Left hindlimb (tissue), 1 donor: ENCODE measurements around the gene CA11.
"Not testable (repeated sequence)": the region's sequence is repeated elsewhere in the genome, so short reads cannot be mapped to it uniquely, and the experiment has no call there.

ENCODE experiments used
- DNase-seq: peaks from one replicate; pipeline ENCODE4 v3.0.0-alpha.2; 2018

The CA11 gene

DNA sequence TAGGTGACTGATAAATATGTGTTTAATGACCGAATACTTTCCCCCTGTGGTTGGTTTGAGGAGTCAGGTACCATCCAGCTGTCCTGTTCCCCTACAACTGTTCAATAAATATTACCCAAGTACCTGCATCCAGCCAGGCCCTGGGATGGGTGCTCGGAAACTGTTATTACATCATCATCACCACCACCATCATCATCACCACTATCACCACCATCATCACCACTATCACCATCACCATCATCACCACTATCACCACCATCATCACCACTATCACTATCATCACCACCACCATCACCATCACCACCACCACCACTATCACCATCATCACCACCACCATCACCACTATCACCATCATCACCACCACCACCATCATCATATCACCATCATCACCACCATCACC, 22.8 kb upstream of the CA11 start:
- DNase-seq = no peak

GRCh38 chr19:48668332-48668731, 22.3 kb upstream of the CA11 start:
- DNase-seq = no peak

DNA sequence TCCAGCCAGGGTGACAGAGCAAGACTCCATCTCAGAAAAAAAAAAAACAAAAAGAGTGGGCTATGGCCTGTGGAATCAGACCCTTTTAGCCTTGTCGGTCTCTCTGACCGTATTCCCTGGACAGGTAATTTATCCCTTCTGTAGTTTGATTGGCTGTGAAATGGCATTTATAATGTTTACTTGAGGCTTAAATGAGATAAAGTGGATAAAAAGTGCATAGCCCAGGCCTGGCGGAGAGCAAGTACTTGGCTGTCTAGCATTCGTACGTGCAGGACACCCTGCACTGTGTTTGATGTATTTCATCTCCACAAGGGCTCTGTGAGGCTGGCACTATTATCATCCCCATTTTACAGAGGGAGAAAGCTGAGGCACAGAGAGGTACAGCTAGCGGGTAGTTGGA, 19.8 kb upstream of the CA11 start:
- no peak for DNase-seq

DNA sequence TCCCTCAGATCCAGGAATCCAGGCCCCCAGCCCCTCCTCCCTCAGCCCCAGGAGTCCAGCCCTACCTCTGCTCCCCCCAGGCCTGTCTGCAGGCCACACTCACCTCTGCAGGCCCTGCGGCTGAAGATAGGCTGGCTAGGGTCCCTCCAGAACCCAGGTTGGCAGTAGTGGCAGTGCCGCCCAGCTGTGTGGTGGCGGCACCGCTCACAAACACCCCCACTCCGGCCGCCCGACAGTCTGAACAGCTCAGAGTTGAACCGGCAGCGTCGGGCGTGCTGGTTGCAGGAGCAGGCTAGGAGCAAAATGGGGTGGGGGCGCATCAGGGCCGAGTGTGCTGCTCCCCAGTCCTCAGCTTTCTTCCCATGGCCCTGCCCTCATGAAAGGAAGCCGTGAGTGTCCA, 18.5 kb upstream of the CA11 start:
- no peak for DNase-seq

DNA sequence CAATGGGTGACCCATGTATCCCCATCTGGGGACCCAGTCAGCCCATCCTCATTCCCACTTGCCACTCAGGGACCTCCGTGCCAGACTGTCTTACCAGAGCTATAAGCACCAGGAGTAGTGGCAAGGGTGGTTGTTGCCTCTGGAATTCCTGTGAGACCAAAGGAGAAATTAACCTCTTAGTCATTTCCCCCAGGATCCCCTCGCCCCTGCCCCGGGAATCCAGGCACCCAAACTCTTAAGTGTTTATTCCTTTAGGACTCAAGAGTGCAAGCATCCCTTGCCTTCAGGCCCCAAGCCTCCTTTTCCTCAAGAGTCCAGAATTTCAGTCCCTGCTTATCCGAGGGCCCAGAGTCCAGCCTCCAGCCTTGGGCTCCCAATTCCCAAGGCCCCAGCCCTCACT, 17.7 kb upstream of the CA11 start:
- no peak for DNase-seq

DNA sequence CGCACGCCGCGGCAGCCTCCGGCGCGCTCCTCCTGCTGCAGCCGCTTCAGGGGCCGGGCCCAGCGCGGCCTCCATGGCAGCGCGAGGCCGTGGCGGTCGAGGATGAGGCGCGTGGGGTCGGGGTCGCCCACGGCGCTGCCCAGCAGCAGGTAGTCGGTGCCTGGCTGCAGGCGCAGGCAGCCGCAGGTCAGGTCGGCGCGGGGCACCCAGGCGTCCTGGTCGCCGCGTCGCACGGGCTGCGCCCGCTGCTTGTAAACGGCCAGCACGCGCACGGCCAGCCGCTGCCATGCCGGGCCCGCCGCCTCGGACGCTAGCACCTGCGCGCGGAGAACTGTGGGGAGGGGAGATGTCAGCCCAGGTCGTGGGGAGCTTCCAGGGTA, 15.7 kb upstream of the CA11 start:
- no peak for DNase-seq

DNA sequence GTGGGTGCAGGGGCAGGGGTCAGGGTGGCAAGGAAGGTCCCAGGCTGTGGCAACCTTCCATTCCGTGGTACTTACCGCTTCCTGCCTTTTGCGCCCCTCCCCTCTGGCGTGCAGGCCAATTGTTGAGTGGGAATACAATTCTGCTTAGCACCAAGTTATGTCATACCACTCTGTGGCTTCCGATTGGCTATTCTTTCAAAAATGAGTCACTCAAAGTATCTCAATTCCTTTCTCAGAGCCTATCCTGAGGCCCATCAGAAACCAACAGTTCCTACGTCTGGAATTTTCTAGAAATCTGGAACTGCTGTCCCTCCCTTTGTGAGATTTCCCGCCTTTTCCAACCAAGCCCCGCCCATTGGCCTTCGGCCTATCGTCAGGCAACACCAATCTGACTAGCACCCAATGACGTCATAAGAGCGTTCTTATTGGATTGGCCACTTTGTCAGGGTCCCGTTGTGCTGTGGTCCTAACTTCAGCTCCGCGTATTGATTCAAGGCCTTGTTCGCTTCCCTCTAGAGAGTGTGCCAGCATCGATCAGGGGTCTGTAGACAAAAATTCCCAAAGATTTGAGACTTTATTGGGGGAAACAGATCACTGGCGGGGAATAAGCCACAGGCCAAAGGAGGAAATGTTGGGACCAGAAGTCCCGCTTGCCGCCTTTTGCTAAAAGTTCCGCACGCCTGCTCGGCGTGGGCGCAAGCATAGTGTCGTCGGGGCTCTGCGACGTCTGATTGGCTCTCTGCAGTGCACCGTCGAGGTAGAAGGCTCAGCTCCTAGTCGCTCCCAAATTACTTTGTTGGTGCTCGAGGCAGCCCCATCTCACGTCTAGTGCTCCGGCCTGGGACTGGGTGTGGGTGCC, 15.1 kb upstream of the CA11 start:
- peak; percentile 67 for DNase-seq

DNA sequence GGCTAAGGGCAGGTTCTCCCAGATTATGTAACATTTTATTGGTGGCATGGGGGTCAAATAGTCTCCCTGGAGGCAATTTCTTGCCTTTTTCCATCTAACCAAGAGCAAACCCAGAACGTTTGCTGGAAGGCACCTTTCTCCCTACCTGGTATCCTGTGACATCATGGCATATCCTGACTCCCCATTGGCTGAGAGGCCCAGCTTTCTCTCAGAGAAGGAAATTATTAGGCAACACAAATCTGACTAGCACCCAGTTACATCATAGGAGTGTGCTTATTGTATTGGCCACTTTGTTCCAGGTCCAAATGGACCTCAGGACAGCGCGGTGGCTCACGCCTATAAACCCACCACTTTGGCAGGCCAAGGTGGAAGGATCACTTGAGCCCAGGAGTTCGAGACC, 13.8 kb upstream of the CA11 start:
- DNase-seq = no peak

GRCh38 chr19:48658483-48658882, 12.5 kb upstream of the CA11 start:
- DNase-seq = no peak

- DNase-seq = not testable (repeated sequence)
Observed at GRCh38 chr19:48657828-48658227, 11.8 kb upstream of the CA11 start.

GRCh38 chr19:48656840-48657474, 11.0 kb upstream of the CA11 start:
- no peak for DNase-seq

- peak; percentile 74 for DNase-seq
Observed at GRCh38 chr19:48654299-48655059, 8.5 kb upstream of the CA11 start.

DNA sequence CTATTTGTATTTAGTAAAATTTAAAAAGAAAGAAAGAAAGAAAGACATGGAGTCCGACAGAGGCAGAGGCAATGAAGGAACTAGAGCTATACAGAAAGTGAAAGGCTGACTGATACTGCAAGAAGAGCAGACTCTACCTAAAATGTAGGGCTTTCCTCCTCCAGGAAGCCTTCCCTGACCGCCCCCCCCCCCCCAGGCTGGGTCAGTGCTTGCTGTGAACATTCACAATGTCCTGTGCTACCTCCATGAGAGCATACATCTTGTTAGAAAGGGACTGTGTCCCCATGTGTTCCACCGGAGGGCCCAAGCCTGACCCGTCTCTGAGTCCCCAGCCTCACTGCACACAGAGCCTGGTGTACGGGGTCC, 5.7 kb upstream of the CA11 start:
- DNase-seq = no peak

DNA sequence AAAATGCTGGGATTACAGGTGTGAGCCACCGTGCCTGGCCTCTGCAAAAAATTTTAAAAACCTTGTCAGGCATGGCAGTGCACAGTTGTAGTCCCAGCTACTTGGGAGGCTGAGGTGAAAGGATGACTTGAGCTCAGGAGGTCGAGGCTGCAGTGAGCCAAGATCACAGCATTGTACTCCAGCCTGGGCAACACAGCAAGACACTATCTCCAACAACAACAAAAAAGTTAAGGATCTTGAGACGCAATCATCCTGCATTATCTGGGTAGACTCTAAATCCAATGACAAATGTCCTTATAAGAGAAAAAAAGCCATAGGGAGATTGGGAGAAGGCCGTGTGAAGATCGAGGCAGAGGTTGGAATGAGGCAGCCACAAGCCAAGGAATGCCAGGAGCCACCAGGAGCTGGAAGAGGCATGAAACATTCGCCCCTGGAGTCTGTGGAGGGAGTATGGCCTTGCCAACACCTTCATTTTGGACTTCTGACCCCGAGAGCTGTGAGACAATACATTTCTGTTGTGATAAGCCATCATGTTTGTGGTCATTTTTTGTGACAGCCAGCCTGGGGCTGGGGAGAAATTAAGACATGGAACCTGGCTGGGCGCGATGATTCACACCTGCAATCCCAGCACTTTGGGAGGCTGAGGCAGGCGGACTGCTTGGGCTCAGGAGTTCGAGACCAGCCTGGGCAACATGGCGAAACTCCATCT, 5.1 kb upstream of the CA11 start:
- no peak for DNase-seq

DNA sequence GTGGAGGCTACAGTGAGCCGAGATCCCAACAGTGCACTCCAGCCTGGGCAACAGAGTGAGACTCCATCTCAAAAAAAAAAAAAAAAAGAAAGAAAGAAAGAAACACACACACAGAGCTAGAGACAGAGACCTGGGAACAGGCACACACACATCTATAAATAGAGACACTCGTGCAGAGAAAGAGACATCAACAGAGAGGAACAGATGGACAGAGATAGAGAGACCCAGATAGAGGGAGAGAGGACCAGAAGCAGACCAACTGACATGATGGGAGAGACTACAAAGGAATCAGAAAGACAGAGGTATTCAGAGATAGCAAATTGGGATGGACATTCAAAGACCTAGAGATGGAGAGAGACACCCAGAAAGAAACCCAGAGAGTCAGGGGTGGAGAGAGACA, 2.1 kb upstream of the CA11 start:
- DNase-seq = no peak

DNA sequence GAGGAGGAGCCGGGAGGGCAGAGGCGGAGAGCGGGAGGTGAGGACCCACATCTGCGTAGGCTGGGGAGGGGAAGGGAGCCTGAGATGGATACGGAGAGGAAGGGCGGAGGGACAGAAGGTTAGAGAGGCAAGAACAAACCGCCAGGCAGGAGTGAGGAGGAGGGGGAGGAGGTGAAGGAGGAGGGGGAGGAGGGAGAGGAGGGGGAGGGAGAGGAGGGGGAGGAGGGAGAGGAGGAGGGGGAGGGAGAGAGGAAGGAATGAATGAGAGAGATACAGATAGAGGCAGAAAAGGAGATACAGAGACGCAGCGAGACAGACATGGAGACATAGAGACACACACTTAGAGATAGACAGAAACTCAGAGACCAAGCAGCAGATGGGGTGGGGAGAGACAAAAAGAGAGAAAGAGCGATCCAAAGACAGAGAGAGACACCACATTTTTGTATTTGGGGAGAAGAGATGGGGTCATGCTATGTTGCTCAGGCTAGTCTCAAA, 782 bp upstream of the CA11 start:
- DNase-seq = no peak

- DNase-seq = no peak
Observed at GRCh38 chr19:48645620-48646000, 377 bp downstream of the CA11 start.

GRCh38 chr19:48644839-48645619, 958 bp downstream of the CA11 start:
- peak; percentile 76 for DNase-seq

DNA sequence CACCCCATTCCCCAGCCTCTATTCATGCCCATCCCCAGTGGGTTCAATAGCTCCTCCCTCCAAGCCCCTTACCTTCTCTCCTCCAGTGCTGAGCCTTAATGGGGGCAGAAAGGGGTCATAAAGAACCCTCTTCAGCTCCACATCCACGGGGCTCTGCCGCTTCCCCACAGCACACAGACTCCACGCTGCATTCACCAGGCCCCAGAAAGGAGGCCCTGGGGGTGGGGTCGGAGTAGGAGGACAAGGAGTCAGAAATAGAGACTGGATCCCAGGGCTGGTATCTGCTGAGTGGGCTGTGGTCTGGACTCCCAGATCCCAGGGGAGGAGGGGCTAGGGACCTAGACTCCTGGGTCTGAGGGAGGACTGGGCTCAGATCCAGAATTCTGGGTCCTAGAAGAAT, 1.6 kb downstream of the CA11 start:
- no peak for DNase-seq

DNA sequence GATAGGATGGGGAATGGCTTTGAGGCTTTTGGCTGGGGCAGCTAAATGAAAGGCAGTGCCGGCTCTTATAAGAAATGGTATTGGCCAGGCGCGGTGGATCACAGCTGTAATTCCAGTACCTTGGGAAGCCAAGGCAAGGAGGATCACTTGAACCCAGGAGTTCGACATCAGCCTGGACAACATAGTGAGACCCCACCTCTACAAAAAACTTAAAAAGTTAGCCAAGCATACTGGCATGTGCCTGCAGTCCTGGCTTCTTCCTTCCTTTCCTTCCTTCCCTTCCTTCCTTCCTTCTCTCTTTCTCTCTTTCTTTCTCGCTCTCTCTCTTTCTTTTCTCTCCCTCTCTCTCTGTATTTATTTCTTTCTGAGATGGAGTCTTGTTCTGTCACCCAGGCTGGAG, 3.1 kb downstream of the CA11 start:
- DNase-seq = no peak

- DNase-seq = no peak
Observed at GRCh38 chr19:48641850-48642249, 4.1 kb downstream of the CA11 start.
